HG02852 (cell line): ENCODE results near the gene PTCD1.
"Not testable (repeated sequence)": the region's sequence is repeated elsewhere in the genome, so short reads cannot be mapped to it uniquely, and the experiment has no call there.

Source experiments
- ATAC-seq: cut with Tn5 transposase; IDR thresholded peaks from one replicate; pipeline ENCODE4 v1.9.1; 2021; ENCODE audit warnings: mild to moderate bottlenecking, moderate library complexity; ENCODE audit not compliant: unreplicated experiment

The PTCD1 gene

GRCh38 chr7:99390941-99391602, 47.5 kb downstream of the PTCD1 start:
- ATAC-seq: no peak

- ATAC-seq: no peak
These were observed 48.8 kb downstream of the PTCD1 start for GRCh38 chr7:99389772-99390171.

- ATAC-seq: no peak
These were observed 50.7 kb downstream of the PTCD1 start for GRCh38 chr7:99387912-99388311.

GRCh38 chr7:99387239-99387635, 51.4 kb downstream of the PTCD1 start:
- ATAC-seq: not testable (repeated sequence)

GRCh38 chr7:99386584-99387238, 51.9 kb downstream of the PTCD1 start:
- ATAC-seq: no peak

GRCh38 chr7:99385564-99385963, 53.0 kb downstream of the PTCD1 start:
- ATAC-seq: no peak

- ATAC-seq: no peak
These were observed 54.1 kb downstream of the PTCD1 start for GRCh38 chr7:99384523-99384922.

- ATAC-seq: no peak
These were observed 54.7 kb downstream of the PTCD1 start for GRCh38 chr7:99383791-99384370.

- no peak for ATAC-seq
These were observed 55.4 kb downstream of the PTCD1 start for GRCh38 chr7:99383203-99383602.

- ATAC-seq: no peak
These were observed 56.9 kb downstream of the PTCD1 start for GRCh38 chr7:99381664-99382075.

- peak; percentile 72 for ATAC-seq
These were observed 57.6 kb downstream of the PTCD1 start for GRCh38 chr7:99380823-99381663.

GRCh38 chr7:99380032-99380822, 58.4 kb downstream of the PTCD1 start:
- ATAC-seq: peak; percentile 31

- not testable (repeated sequence) for ATAC-seq
These were observed 58.9 kb downstream of the PTCD1 start for GRCh38 chr7:99379693-99380031.

- ATAC-seq: no peak
These were observed 59.5 kb downstream of the PTCD1 start for GRCh38 chr7:99379043-99379577.

- ATAC-seq: peak; percentile 40
These were observed 63.4 kb downstream of the PTCD1 start for GRCh38 chr7:99375070-99375807.

GRCh38 chr7:99374111-99375064, 64.2 kb downstream of the PTCD1 start, which contains the start of gene ARPC1B:
Gene ARPC1B, plus strand, starts transcription at chr7:99374730. Its CDS starts 10,985 bp downstream, at chr7:99385715.
- peak; percentile 64 for ATAC-seq

- ATAC-seq: no peak
These were observed 65.2 kb downstream of the PTCD1 start for GRCh38 chr7:99373091-99374066.
